ENCODE measurements around the gene EXOC6B.

- no peak for TF ChIP-seq CTCF (tag by site-specific recombination; IDR thresholded peaks at IDR 0.05)
- TF ChIP-seq PRDM4 (tag by site-specific recombination; IDR thresholded peaks at IDR 0.05): no peak
These were observed 9.6 kb upstream of the EXOC6B start for GRCh38 chr2:72835403-72835802.
